Natural killer cell (primary cell): ENCODE results near the gene CAND1. TPM values are rescaled to one million over a fixed set of nuclear protein-coding genes. Genes with fewer than 3 reads are reported as not detected.

Source experiments
- ATAC-seq, 3 donors: fragments of 150-1000 bp in 2 of 3; fragments of 200-7000 bp in 1 of 3; cut with Tn5 transposase; 1 replicate in 1 of 3; 2 replicates in 2 of 3; pipeline ENCODE4 v1.10.0; 2021; ENCODE audit warnings: mild to moderate bottlenecking in 2 of 3, moderate library complexity in 2 of 3
- DNase-seq, 2 donors: peaks; one replicate each; pipeline versions ENCODE4 v3.0.0 to v3.0.0-alpha.2; 2013 to 2021; ENCODE audit warnings: mixed read lengths in 1 of 2
- H3K27ac ChIP-seq: one replicate; pipeline ENCODE4 v1.5.1; 2013; ENCODE audit warnings: mild to moderate bottlenecking, low read length
- H3K27me3 ChIP-seq: one replicate; pipeline ENCODE4 v1.6.1; 2013; ENCODE audit warnings: low read length; ENCODE audit not compliant: control insufficient read depth, insufficient read depth
- H3K36me3 ChIP-seq: one replicate; pipeline ENCODE4 v1.6.1; 2013; ENCODE audit warnings: low read length; ENCODE audit not compliant: control insufficient read depth, insufficient read depth
- H3K4me1 ChIP-seq: one replicate; pipeline ENCODE4 v1.6.1; 2013; ENCODE audit warnings: low read length; ENCODE audit not compliant: control insufficient read depth, insufficient read depth
- H3K4me3 ChIP-seq: one replicate; pipeline ENCODE4 v1.5.1; 2013; ENCODE audit warnings: low read length
- H3K9me3 ChIP-seq: one replicate; pipeline ENCODE4 v1.6.1; 2013; ENCODE audit warnings: low read length; ENCODE audit not compliant: control insufficient read depth, insufficient read depth
- H3K27ac Mint-ChIP-seq, 2 donors: one replicate each; pipeline ENCODE4 v1.8.0; 2022; ENCODE audit warnings: mild to moderate bottlenecking in 2 of 2, mixed read lengths in 2 of 2, moderate library complexity in 1 of 2
- H3K27me3 Mint-ChIP-seq, 2 donors: one replicate each; pipeline ENCODE4 v1.8.0; 2022; ENCODE audit warnings: low read depth in 2 of 2, mixed read lengths in 2 of 2
- H3K36me3 Mint-ChIP-seq: one replicate; pipeline ENCODE4 v1.8.0; 2022; ENCODE audit warnings: mixed read lengths
- H3K4me1 Mint-ChIP-seq, 2 donors: one replicate each; pipeline ENCODE4 v1.8.0; 2022; ENCODE audit warnings: mixed read lengths in 2 of 2
- H3K4me3 Mint-ChIP-seq: one replicate; pipeline ENCODE4 v1.8.0; 2022; ENCODE audit warnings: mild to moderate bottlenecking, moderate library complexity, mixed read lengths
- H3K9me3 Mint-ChIP-seq, 2 donors: one replicate each; pipeline ENCODE4 v1.8.0; 2022; ENCODE audit warnings: mixed read lengths in 2 of 2
- WGBS: methylation state at CpG from one replicate; pipeline ENCODE4 v1.1.7; 2013; ENCODE audit warnings: missing lambda C conversion rate; ENCODE audit not compliant: insufficient coverage; 5-methylcytosine and 5-hydroxymethylcytosine counted together
- intact Hi-C: fragments of 100-400 bp; cut with micrococcal nuclease; formaldehyde crosslinking; loops from one replicate; pipeline ENCODE4 v1.14.2; 2022
- total RNA-seq, 4 donors: library from RNA; stranded (reverse); fragments of 120-200 nt in 1 of 4; gene quantifications; one replicate each; pipeline versions ENCODE4 v1.2.3 to v1.2.4, GENCODE V29; 2013 to 2022
- TF ChIP-seq, protein P1 (sequence below): fragments of 200-600 bp; IDR thresholded peaks from one replicate; pipeline ENCODE4 v1.8.0; 2022; ENCODE audit warnings: antibody characterized with exemption

CAND1 gene
- total RNA-seq, 3 donors from 2014 or later (not counting 1 experiment from before 2014, with no cell fraction given): 103 to 118 (median 104) TPM

- Histone ChIP-seq H3K9me3 (no peaks in the 10 kb centered on the region), H3K4me1 (peaks cover 21% of the 10 kb centered on the region), H3K27ac (peak overlapping the region; percentile 97), H3K4me3 (peak overlapping the region; percentile 88), H3K36me3 (no peaks in the 10 kb centered on the region), H3K27me3 (no peaks in the 10 kb centered on the region)
- Mint-ChIP-seq H3K9me3 (no peaks in the 10 kb centered on the region), H3K4me1 (peaks cover 44 to 51% of the 10 kb centered on the region in 2 donors), H3K27me3 (no peaks in the 10 kb centered on the region), H3K27ac (peak overlapping the region; percentile 95 to 97), H3K36me3 (no peaks in the 10 kb centered on the region), H3K4me3 (peak overlapping the region; percentile 83)
- peak; percentile 49 to 72 for DNase-seq
- under 1% methylated on average over 61 of the region's 61 CpGs for WGBS
- intact Hi-C loops: loop anchor here (1.0 to 5.0 kb wide), 3 partner anchors 45 to 968 kb away; partner anchors contain the start of genes DYRK2 and HELB
- TF ChIP-seq, protein P1, sequence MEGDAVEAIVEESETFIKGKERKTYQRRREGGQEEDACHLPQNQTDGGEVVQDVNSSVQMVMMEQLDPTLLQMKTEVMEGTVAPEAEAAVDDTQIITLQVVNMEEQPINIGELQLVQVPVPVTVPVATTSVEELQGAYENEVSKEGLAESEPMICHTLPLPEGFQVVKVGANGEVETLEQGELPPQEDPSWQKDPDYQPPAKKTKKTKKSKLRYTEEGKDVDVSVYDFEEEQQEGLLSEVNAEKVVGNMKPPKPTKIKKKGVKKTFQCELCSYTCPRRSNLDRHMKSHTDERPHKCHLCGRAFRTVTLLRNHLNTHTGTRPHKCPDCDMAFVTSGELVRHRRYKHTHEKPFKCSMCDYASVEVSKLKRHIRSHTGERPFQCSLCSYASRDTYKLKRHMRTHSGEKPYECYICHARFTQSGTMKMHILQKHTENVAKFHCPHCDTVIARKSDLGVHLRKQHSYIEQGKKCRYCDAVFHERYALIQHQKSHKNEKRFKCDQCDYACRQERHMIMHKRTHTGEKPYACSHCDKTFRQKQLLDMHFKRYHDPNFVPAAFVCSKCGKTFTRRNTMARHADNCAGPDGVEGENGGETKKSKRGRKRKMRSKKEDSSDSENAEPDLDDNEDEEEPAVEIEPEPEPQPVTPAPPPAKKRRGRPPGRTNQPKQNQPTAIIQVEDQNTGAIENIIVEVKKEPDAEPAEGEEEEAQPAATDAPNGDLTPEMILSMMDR: no peak
- no peak for ATAC-seq
Observed at GRCh38 chr12:67269633-67270573, 745 bp downstream of the CAND1 start.

DNA sequence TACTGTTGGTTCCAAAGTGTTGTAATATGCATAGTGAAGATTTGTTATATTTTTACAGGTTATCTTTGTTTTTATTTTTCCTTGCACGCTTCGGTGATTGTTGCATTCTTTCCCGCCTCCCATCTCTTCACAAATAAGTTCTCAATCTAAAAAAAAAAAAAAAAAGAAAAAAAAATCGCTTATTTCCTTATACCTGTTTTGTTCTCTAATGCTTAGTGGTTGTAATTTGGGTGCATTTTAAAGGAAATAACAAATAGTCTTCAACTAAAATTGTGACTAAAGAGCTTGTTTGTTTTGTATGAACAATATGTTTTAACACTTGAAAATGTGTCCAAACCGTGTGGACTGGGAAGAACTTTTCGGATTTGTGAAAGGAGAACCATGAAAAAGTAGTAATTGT is 1.5 kb downstream of the CAND1 start:
- Mint-ChIP-seq H3K36me3 (no peaks in the 10 kb centered on the region), H3K9me3 (no peaks in the 10 kb centered on the region), H3K27me3 (no peaks in the 10 kb centered on the region), H3K4me3 (peak overlapping the region; percentile 83), H3K27ac (peak overlapping the region; percentile 95 to 97), H3K4me1 (peaks cover 46 to 57% of the 10 kb centered on the region in 2 donors)
- Histone ChIP-seq H3K27ac (peak overlapping the region; percentile 97), H3K4me3 (peak overlapping the region; percentile 88), H3K4me1 (peaks cover 21% of the 10 kb centered on the region), H3K27me3 (no peaks in the 10 kb centered on the region), H3K36me3 (no peaks in the 10 kb centered on the region), H3K9me3 (no peaks in the 10 kb centered on the region)
- 26% methylated on average over 2 of the region's 6 CpGs for WGBS
- DNase-seq: no peak
- intact Hi-C loops: no loop called here
- no peak for ATAC-seq
- TF ChIP-seq, protein P1: no peak

- Histone ChIP-seq H3K27ac (no peak overlapping the region), H3K9me3 (no peaks in the 10 kb centered on the region), H3K4me3 (no peak overlapping the region), H3K4me1 (peaks cover 21% of the 10 kb centered on the region), H3K36me3 (no peaks in the 10 kb centered on the region), H3K27me3 (no peaks in the 10 kb centered on the region)
- WGBS: 94% methylated on average over 1 of the region's 1 CpG
- TF ChIP-seq, protein P1: no peak
- H3K4me3 Mint-ChIP-seq: no peak overlapping the region
- H3K27me3 Mint-ChIP-seq: no peaks in the 10 kb centered on the region
- peaks cover 60 to 70% of the 10 kb centered on the region in 2 donors for H3K4me1 Mint-ChIP-seq
- no peak for ATAC-seq
- no peak for DNase-seq
- intact Hi-C loops: no loop called here
- no peaks in the 10 kb centered on the region for H3K36me3 Mint-ChIP-seq
- H3K9me3 Mint-ChIP-seq: no peaks in the 10 kb centered on the region
- H3K27ac Mint-ChIP-seq: peak overlapping the region in 1 of 2 donors; percentile 97
Observed at GRCh38 chr12:67271976-67272375, 2.8 kb downstream of the CAND1 start.
